ENCODE measurements around the gene RFLNA.
"Not testable (repeated sequence)": the region's sequence is repeated elsewhere in the genome, so short reads cannot be mapped to it uniquely, and the experiment has no call there.

- TF ChIP-seq CTCF, POLR2A, POLR2AphosphoS5 (IDR thresholded peaks at IDR 0.05): not testable (repeated sequence)
These were observed 28.1 kb downstream of the RFLNA start for GRCh38 chr12:124322999-124323328.

Data from prostate gland (tissue), 2 donors.